Neural progenitor cell (in vitro differentiated cells): Measurements from ENCODE around the gene UBE2J1.

Experiments used
- EZH2 ChIP-seq: fragments of 200-600 bp; sonication (generic); IDR thresholded peaks from 2 replicates; pipeline ENCODE4 v1.6.1; 2017; ENCODE audit warnings: antibody characterized with exemption, mild to moderate bottlenecking, moderate library complexity
- EZH2phosphoT487 ChIP-seq: fragments of 200-600 bp; sonication (generic); IDR thresholded peaks from 2 replicates; pipeline ENCODE4 v1.6.1; 2017; ENCODE audit warnings: antibody characterized with exemption
- TF ChIP-seq, protein P1 (sequence below): fragments of 200-600 bp; sonication (generic); IDR thresholded peaks from 2 replicates; pipeline ENCODE4 v1.5.1; 2017; ENCODE audit warnings: antibody characterized with exemption, mild to moderate bottlenecking

DNA sequence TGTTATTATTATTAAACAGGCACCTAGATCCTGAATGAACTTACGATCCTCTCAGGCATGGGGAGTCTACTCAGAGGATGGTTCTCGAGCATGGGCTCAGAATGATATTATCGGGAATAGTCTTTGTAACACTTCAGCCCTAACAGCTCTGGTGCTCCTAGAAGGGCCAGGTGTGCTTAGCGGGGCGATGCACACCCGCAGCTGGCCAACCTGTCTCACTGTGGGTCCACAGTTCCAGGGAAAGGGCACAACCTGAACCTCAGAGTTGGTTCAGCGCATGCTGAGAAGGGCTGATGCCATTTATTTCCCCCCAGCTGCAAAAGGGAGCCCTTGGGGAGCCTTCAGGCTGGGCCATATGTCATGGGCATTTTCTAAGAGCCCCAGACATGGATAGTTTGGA lies 33.3 kb upstream of the UBE2J1 start:
- TF ChIP-seq, protein P1, sequence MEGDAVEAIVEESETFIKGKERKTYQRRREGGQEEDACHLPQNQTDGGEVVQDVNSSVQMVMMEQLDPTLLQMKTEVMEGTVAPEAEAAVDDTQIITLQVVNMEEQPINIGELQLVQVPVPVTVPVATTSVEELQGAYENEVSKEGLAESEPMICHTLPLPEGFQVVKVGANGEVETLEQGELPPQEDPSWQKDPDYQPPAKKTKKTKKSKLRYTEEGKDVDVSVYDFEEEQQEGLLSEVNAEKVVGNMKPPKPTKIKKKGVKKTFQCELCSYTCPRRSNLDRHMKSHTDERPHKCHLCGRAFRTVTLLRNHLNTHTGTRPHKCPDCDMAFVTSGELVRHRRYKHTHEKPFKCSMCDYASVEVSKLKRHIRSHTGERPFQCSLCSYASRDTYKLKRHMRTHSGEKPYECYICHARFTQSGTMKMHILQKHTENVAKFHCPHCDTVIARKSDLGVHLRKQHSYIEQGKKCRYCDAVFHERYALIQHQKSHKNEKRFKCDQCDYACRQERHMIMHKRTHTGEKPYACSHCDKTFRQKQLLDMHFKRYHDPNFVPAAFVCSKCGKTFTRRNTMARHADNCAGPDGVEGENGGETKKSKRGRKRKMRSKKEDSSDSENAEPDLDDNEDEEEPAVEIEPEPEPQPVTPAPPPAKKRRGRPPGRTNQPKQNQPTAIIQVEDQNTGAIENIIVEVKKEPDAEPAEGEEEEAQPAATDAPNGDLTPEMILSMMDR, result no peak
- TF ChIP-seq EZH2 (no peak), EZH2phosphoT487 (no peak)
